Left forelimb (tissue), 1 donor: ENCODE measurements around the gene GKN2.

Experiments
- DNase-seq: peaks from one replicate; pipeline ENCODE4 v3.0.0-alpha.2; 2018; ENCODE audit warnings: low spot score

GKN2 gene

GRCh38 chr2:68952887-68953521 is at the start of gene GKN2:
TSS of gene GKN2 (minus strand) at chr2:68952893. CDS start at chr2:68952861, 32 bp downstream.
- DNase-seq: no peak

- DNase-seq: no peak
Measured at GRCh38 chr2:69001879-69002278, 49.2 kb upstream of the GKN2 start.

- no peak for DNase-seq
Measured at GRCh38 chr2:68997401-68997800, 44.7 kb upstream of the GKN2 start.

GRCh38 chr2:68995916-68996315 is 43.2 kb upstream of the GKN2 start:
- no peak for DNase-seq

GRCh38 chr2:68994864-68995263 is 42.2 kb upstream of the GKN2 start:
- DNase-seq: no peak

- no peak for DNase-seq
Measured at GRCh38 chr2:68993660-68994059, 41.0 kb upstream of the GKN2 start.

- no peak for DNase-seq
Measured at GRCh38 chr2:68992933-68993332, 40.2 kb upstream of the GKN2 start.

GRCh38 chr2:68992341-68992740 is 39.6 kb upstream of the GKN2 start:
- no peak for DNase-seq

GRCh38 chr2:68989035-68989434 is 36.3 kb upstream of the GKN2 start:
- no peak for DNase-seq

GRCh38 chr2:68987021-68987503 is 34.4 kb upstream of the GKN2 start:
- DNase-seq: no peak

- no peak for DNase-seq
Measured at GRCh38 chr2:68980956-68981355, 28.3 kb upstream of the GKN2 start.

GRCh38 chr2:68978098-68978497 is 25.4 kb upstream of the GKN2 start:
- no peak for DNase-seq

- DNase-seq: no peak
Measured at GRCh38 chr2:68977453-68977852, 24.8 kb upstream of the GKN2 start.

GRCh38 chr2:68975844-68976243 is 23.2 kb upstream of the GKN2 start:
- no peak for DNase-seq

GRCh38 chr2:68974946-68975665 is 22.4 kb upstream of the GKN2 start:
- no peak for DNase-seq

GRCh38 chr2:68974251-68974650 is 21.6 kb upstream of the GKN2 start, which contains the start of gene GKN1:
TSS of gene GKN1 (plus strand) at chr2:68974636. CDS start at chr2:68974678, 42 bp downstream.
- no peak for DNase-seq

- no peak for DNase-seq
Measured at GRCh38 chr2:68971591-68972231, 19.0 kb upstream of the GKN2 start.

- DNase-seq: no peak
Measured at GRCh38 chr2:68970566-68971265, 18.0 kb upstream of the GKN2 start.

GRCh38 chr2:68969736-68970490 is 17.2 kb upstream of the GKN2 start:
- no peak for DNase-seq

GRCh38 chr2:68968221-68968620 is 15.5 kb upstream of the GKN2 start:
- DNase-seq: no peak

- no peak for DNase-seq
Measured at GRCh38 chr2:68964282-68964681, 11.6 kb upstream of the GKN2 start.

- no peak for DNase-seq
Measured at GRCh38 chr2:68961380-68961779, 8.7 kb upstream of the GKN2 start.
